ENCODE measurements around the gene EPHB3.

EPHB3 gene

DNA sequence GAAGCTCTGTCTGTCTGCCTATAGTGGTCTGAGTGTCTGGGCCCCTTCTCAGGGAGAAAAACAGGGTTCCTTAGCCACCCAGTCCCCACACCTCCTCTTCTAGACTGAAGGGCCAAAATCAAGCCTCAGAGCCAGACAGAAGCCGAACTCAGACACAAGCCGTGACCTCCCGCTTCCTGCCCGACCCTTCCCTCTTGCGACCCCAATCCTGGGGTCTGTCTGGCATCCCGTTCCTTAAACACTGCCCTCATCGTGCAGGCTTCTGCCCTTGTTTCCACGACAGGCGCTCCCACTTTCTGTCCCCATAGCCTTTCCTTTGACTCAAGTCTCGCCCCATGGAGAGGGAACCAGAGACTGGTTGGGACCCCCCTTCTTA, 32.3 kb downstream of the EPHB3 start:
- no peak overlapping the region for H3K4me3 ChIP-seq (ENCODE audit: low read depth, low read length)
- DNase-seq (ENCODE audit: low read depth): no peak
- TF ChIP-seq MYC (IDR thresholded peaks at IDR 0.05; ENCODE audit: low read depth, low read length) (no peak), POLR2A (IDR thresholded peaks at IDR 0.05; ENCODE audit: extremely low read depth, insufficient read length) (no peak)
- TF ChIP-seq, protein P1, sequence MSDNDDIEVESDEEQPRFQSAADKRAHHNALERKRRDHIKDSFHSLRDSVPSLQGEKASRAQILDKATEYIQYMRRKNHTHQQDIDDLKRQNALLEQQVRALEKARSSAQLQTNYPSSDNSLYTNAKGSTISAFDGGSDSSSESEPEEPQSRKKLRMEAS (IDR thresholded peaks at IDR 0.05; ENCODE audit: low read depth, low read length): no peak
- TF ChIP-seq, protein P2, sequence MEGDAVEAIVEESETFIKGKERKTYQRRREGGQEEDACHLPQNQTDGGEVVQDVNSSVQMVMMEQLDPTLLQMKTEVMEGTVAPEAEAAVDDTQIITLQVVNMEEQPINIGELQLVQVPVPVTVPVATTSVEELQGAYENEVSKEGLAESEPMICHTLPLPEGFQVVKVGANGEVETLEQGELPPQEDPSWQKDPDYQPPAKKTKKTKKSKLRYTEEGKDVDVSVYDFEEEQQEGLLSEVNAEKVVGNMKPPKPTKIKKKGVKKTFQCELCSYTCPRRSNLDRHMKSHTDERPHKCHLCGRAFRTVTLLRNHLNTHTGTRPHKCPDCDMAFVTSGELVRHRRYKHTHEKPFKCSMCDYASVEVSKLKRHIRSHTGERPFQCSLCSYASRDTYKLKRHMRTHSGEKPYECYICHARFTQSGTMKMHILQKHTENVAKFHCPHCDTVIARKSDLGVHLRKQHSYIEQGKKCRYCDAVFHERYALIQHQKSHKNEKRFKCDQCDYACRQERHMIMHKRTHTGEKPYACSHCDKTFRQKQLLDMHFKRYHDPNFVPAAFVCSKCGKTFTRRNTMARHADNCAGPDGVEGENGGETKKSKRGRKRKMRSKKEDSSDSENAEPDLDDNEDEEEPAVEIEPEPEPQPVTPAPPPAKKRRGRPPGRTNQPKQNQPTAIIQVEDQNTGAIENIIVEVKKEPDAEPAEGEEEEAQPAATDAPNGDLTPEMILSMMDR (IDR thresholded peaks at IDR 0.05; ENCODE audit: low read depth, low read length): no peak

DNA sequence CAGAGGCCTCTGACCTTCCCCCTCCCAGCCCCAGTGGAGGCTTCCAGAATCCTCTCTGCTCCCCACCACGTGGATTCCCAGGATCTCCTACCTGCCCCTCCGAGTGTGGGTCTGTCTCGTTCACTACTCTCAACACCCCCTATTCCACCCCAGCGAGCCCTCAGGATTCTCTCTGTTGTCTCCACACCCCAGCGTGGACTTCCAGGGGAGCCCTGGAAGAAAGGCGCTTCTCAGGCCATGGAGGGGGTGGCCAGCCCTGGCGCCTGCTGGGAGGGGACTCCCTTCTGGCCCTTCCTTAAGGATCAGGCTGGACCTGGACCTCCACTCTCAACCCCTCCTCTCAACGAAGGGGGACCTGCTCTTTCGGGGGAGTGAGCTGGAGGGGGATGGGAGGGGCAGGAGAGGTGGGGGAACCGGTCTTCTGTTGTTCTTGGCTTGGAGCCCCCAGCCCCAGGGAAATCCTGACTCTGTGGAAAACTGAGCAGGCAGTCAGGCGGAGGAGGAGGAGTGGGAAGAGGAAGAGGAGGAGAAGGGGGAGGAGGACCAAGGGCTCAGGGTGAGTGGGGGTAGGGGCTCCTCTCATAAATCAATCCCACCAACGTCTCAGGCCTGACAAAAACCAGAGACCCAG, 32.9 kb downstream of the EPHB3 start:
- no peak for DNase-seq (ENCODE audit: low read depth)
- no peak overlapping the region for H3K4me3 ChIP-seq (ENCODE audit: low read depth, low read length)
- TF ChIP-seq, protein P1 (IDR thresholded peaks at IDR 0.05; ENCODE audit: low read depth, low read length): no peak
- TF ChIP-seq POLR2A (IDR thresholded peaks at IDR 0.05; ENCODE audit: extremely low read depth, insufficient read length) (no peak), MYC (IDR thresholded peaks at IDR 0.05; ENCODE audit: low read depth, low read length) (no peak)
- TF ChIP-seq, protein P2 (IDR thresholded peaks at IDR 0.05; ENCODE audit: low read depth, low read length): no peak

DNA sequence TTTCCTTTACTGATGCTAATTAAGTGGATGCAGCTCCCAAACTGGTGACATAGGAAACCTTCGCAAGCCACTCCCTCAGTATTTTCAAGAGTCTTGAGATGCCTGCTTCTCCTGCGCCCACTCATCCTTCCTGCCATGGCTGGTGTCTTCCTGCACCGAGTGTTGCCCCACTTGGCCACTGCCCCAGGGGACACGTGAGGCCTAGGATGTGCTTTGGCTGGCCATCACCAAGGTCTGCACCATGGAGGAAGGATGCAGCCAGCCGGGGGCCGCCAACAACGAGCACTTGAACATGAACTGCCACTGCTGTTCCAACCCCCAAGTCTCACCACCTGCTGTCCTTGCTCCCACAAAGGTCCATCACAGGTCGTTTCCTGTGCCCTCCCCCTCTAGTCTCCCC, 34.1 kb downstream of the EPHB3 start:
- H3K4me3 ChIP-seq (ENCODE audit: low read depth, low read length): no peak overlapping the region
- no peak for TF ChIP-seq MYC (IDR thresholded peaks at IDR 0.05; ENCODE audit: low read depth, low read length)
- no peak for TF ChIP-seq POLR2A (IDR thresholded peaks at IDR 0.05; ENCODE audit: extremely low read depth, insufficient read length)
- TF ChIP-seq, protein P1 (IDR thresholded peaks at IDR 0.05; ENCODE audit: low read depth, low read length): no peak
- DNase-seq (ENCODE audit: low read depth): peak; percentile 34

DNA sequence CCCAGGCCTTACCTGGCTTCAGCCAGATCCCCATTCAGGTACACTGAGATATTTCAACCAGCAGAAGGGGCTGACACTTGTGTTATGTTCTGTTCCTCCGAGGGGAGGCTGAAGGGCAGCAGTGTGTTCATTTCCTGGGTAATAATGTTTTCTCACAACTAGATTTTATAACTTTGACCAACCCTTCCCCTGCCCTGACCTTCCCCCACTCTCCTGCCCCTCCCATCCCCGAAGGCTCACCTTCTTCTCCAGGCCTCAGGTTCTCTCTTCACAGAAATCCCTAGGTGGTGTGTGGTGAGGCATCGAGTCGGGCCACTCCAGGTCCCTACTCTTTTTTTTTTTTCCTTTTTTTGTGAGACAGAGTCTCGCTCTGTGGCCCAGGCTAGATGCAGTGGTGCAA, 34.6 kb downstream of the EPHB3 start:
- TF ChIP-seq, protein P1 (IDR thresholded peaks at IDR 0.05; ENCODE audit: low read depth, low read length): no peak
- no peak for TF ChIP-seq POLR2A (IDR thresholded peaks at IDR 0.05; ENCODE audit: extremely low read depth, insufficient read length)
- TF ChIP-seq MYC (IDR thresholded peaks at IDR 0.05; ENCODE audit: low read depth, low read length): no peak
- TF ChIP-seq, protein P2 (IDR thresholded peaks at IDR 0.05; ENCODE audit: low read depth, low read length): no peak

DNA sequence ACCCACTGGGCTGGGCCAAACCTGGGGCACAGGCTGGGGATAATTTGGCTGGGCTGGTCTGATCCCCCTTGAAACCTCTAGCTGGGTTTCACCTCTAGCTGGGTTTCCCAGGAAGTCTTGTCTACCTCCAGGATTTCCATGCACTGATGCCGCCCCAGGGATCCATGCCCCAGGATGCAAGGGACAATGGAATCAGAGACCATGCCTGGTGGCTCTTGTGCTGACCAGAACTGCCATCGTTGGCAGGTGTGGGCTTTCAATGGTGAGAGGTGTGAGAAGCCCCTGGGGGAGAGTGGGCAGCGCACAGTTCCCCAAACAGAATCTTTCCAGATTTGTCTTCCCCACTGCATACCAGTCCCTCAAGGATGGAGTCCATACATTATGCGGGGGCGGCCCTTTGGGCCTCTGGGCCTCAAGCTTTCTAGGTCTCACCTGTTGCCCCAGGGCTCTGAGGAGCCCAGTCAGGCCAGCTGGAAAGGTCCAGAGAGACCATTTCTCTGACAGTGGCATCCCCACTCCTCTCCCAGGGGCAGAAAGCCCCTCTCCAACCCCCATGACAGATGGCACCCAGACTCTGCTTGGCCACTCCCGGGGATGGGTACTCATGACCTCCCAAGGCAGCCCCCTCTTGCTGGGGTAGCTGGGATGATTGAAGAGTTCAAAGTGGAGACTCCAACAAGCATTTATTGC, 35.4 kb downstream of the EPHB3 start:
- no peak overlapping the region for H3K4me3 ChIP-seq (ENCODE audit: low read depth, low read length)
- no peak for TF ChIP-seq POLR2A (IDR thresholded peaks at IDR 0.05; ENCODE audit: extremely low read depth, insufficient read length)
- TF ChIP-seq, protein P2 (IDR thresholded peaks at IDR 0.05; ENCODE audit: low read depth, low read length): no peak
- TF ChIP-seq, protein P1 (IDR thresholded peaks at IDR 0.05; ENCODE audit: low read depth, low read length): no peak
- TF ChIP-seq MYC (IDR thresholded peaks at IDR 0.05; ENCODE audit: low read depth, low read length): no peak
- DNase-seq (ENCODE audit: low read depth): no peak

More for the DNA sequence above, 34.6 kb downstream of the EPHB3 start:
- no peak overlapping the region for H3K4me3 ChIP-seq (ENCODE audit: low read depth, low read length)
- no peak for DNase-seq (ENCODE audit: low read depth)

Data from NB4 (cell line).